Thyroid gland (tissue), 4 donors: ENCODE measurements around the gene SEC14L5. TPM values are rescaled to one million over a fixed set of nuclear protein-coding genes. Genes with fewer than 3 reads are reported as not detected.

ENCODE experiments used
- DNase-seq, 2 donors: peaks; one replicate each; pipeline ENCODE4 v3.0.0-alpha.2; 2019
- H3K27ac ChIP-seq, 3 donors: fragments of 200-600 bp; sonication (generic); 1 replicate in 2 of 3; 2 replicates in 1 of 3; pipeline ENCODE4 v1.5.1; 2016 to 2019; ENCODE audit warnings: mild to moderate bottlenecking in 1 of 3, moderate library complexity in 1 of 3
- H3K27me3 ChIP-seq: fragments of 200-600 bp; sonication (generic); one replicate; pipeline ENCODE4 v1.5.1; 2019
- H3K36me3 ChIP-seq, 2 donors: fragments of 200-600 bp; sonication (generic); one replicate each; pipeline ENCODE4 v1.5.1; 2016 to 2019
- H3K4me1 ChIP-seq, 2 donors: fragments of 200-600 bp; sonication (generic); one replicate each; pipeline ENCODE4 v1.5.1; 2017 to 2019
- H3K4me3 ChIP-seq, 3 donors: fragments of 200-600 bp; sonication (generic); replicated peaks in 1 of 3; 1 replicate in 2 of 3; 2 replicates in 1 of 3; pipeline ENCODE4 v1.5.1; 2016; ENCODE audit warnings: mild to moderate bottlenecking in 1 of 3
- H3K9me3 ChIP-seq: fragments of 200-600 bp; sonication (generic); one replicate; pipeline ENCODE4 v1.5.1; 2017
- POLR2A ChIP-seq, 2 donors: fragments of 450-650 bp; IDR thresholded peaks; one replicate each; pipeline ENCODE4 v1.6.1; 2017; ENCODE audit warnings: antibody characterized with exemption in 2 of 2, mild to moderate bottlenecking in 2 of 2, moderate library complexity in 1 of 2
- whole genome bisulfite sequencing, 2 donors: methylation state at CpG; one replicate each; pipeline ENCODE4 v1.1.5; 2017; 5-methylcytosine and 5-hydroxymethylcytosine counted together
- intact Hi-C: fragments of 100-400 bp; cut with DNase I; formaldehyde crosslinking; loops from one replicate; pipeline ENCODE4 v1.15.1; 2023
- total RNA-seq, 4 donors: library from RNA; depleted of rRNA; stranded (reverse); fragments of >200 nt; gene quantifications; one replicate each; pipeline ENCODE4 v1.2.3, GENCODE V29; 2016
- TF ChIP-seq, protein P1 (sequence below), 6 experiments: fragments of 200-600 bp in 3 of 6; fragments of 450-650 bp in 3 of 6; sonication (generic) in 3 of 6; IDR thresholded peaks; one replicate each; pipeline ENCODE4 v1.5.1; 2016 to 2019; ENCODE audit warnings: antibody characterized with exemption in 6 of 6, mild to moderate bottlenecking in 2 of 6, inconsistent platforms in 1 of 6, moderate library complexity in 1 of 6

Gene SEC14L5
- total RNA-seq, 4 donors from 2014 or later, result 0.11 to 0.33 (median 0.21) TPM

DNA sequence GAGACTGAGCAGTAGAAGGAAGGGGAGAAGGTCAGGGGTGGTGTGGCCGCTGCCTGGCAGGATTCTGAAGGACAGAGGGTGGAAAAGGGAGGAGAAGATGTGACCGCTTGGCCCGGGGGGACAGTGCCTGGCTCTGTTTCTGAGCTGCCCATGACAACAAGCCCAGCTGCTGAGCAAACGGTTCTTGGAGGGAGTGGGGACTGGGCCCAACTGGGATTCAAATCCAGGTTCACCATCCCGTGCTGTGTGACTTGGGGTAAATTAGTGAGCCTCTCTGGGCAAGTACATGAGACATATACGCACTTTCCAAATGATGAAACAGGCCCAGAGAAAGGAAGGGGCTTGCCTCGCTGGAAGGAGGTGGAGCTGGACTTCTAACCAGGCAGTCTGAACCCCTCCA lies 23.3 kb downstream of the SEC14L5 start:
- H3K4me3 ChIP-seq, result no peak overlapping the region
- no peak overlapping the region for H3K27ac ChIP-seq
- intact Hi-C loops, result no loop called here
- no peaks in the 10 kb centered on the region for H3K36me3 ChIP-seq
- 74 to 76% methylated on average over 7 of the region's 7 CpGs for WGBS, 2 donors
- no peaks in the 10 kb centered on the region for H3K4me1 ChIP-seq
- no peak for DNase-seq
- H3K9me3 ChIP-seq, result no peaks in the 10 kb centered on the region
- TF ChIP-seq, protein P1, sequence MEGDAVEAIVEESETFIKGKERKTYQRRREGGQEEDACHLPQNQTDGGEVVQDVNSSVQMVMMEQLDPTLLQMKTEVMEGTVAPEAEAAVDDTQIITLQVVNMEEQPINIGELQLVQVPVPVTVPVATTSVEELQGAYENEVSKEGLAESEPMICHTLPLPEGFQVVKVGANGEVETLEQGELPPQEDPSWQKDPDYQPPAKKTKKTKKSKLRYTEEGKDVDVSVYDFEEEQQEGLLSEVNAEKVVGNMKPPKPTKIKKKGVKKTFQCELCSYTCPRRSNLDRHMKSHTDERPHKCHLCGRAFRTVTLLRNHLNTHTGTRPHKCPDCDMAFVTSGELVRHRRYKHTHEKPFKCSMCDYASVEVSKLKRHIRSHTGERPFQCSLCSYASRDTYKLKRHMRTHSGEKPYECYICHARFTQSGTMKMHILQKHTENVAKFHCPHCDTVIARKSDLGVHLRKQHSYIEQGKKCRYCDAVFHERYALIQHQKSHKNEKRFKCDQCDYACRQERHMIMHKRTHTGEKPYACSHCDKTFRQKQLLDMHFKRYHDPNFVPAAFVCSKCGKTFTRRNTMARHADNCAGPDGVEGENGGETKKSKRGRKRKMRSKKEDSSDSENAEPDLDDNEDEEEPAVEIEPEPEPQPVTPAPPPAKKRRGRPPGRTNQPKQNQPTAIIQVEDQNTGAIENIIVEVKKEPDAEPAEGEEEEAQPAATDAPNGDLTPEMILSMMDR (IDR thresholded peaks at IDR 0.05), result no peak
- TF ChIP-seq POLR2A (IDR thresholded peaks at IDR 0.05), result no peak
- H3K27me3 ChIP-seq, result no peaks in the 10 kb centered on the region

DNA sequence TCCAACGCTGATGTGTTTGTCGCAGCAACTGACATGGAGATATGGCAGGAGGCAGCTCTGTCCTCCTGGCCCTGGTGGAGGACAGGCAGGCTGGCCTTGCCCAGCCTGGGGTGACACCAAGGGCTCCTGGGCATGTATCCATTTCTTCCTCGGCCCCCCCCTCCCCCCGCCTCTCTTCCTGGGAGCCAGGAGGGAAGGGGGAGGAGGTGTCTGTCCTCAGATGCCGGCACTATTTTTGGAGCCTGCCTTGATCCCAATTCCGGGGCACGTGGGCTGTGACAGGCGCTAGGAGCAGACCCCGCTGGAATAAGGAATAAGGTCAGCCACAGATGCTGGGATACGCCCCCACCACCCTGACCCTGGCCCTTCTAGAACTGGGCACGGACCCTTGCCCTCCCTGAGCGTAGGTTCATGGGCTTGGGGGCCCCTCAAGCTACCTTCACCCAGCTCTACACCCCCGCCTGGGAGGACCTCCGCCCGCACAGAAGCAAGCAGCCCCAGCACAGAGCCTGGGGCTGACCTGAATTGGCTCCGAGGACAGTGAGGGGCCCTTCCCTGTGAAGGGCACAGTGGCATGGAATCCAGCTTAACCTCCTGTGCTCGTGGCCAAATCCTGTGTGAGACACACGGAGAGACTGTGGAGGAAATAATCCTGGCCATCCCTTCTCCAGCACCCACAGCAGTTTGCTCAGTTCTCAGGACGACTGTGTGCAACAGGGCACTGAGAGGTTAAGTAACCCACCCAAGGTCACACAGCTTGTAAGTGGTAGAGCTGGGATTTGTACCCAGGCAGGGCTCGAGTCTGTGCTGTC lies 24.1 kb downstream of the SEC14L5 start:
- intact Hi-C loops, result no loop called here
- Histone ChIP-seq H3K9me3 (no peaks in the 10 kb centered on the region), H3K4me1 (no peaks in the 10 kb centered on the region), H3K27ac (no peak overlapping the region), H3K4me3 (no peak overlapping the region), H3K27me3 (no peaks in the 10 kb centered on the region), H3K36me3 (no peaks in the 10 kb centered on the region)
- TF ChIP-seq POLR2A (IDR thresholded peaks at IDR 0.05), result no peak
- TF ChIP-seq, protein P1 (IDR thresholded peaks at IDR 0.05), result no peak
- no peak for DNase-seq
- WGBS, 2 donors, result 51 to 62% methylated on average over 9 to 12 of the region's 20 CpGs

DNA sequence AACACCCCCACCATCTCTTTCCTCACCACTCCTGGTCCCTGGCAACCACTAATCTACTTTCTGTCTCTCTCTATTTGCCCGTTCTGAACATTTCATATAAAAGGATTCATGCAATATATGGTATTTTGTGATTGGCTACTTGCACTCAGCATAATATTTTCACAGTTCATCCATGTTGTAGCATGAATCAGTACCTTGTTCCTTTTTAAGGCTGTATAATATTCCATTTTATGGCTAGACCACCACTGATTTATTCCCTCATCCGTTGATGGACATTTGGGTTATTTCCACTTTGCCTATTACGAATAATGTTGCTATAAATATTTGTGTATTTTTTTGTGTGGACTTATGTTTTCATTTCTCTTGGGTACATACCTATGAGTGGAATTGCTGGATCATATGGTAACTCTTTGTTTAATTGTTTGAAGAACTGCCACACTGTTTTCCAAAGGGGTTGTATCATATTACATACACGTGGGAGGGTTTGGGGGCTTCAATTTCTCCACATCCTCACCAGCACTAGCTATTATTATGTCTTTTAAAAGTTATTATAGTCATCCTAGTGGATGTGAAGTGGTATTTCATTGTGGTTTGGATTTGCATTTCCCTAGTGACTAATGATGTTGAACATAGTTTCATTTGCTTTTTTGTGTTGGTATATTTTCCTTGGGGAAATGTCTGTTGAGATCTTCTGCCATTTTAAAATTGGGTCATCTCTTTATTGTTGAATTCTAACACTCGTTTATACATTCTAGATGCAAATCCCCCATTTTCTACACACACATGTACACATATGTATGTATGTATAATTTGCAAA lies 26.3 kb downstream of the SEC14L5 start:
- no peaks in the 10 kb centered on the region for H3K9me3 ChIP-seq
- H3K27me3 ChIP-seq, result peaks cover 10% of the 10 kb centered on the region
- TF ChIP-seq POLR2A (IDR thresholded peaks at IDR 0.05), result no peak
- TF ChIP-seq, protein P1 (IDR thresholded peaks at IDR 0.05), result no peak
- H3K4me3 ChIP-seq, result no peak overlapping the region
- H3K4me1 ChIP-seq, result no peaks in the 10 kb centered on the region
- no peaks in the 10 kb centered on the region for H3K36me3 ChIP-seq
- intact Hi-C loops, result no loop called here
- WGBS, 2 donors, result 75 to 76% methylated on average over 5 of the region's 5 CpGs
- no peak for DNase-seq
- H3K27ac ChIP-seq, result no peak overlapping the region

DNA sequence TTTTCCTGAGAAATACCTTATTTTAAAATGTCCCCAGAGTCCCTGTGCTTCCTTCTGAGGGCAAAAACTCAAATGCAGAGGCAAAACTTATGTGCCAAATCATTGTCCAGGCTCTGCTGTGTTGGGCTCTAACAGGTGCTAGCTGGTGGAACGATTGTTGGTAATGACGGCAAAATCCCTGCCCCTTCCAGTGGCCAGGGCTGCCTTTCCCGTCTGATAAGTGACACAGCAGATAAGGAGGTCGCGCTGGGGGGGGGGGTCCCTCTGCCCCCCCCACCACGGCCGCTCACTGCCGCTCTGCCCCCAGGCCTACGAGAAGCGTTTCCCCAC lies 29.1 kb downstream of the SEC14L5 start:
- no peak for DNase-seq
- H3K27me3 ChIP-seq, result peaks cover 10% of the 10 kb centered on the region
- no peaks in the 10 kb centered on the region for H3K9me3 ChIP-seq
- H3K27ac ChIP-seq, result no peak overlapping the region
- TF ChIP-seq, protein P1 (IDR thresholded peaks at IDR 0.05), result no peak
- no peak for TF ChIP-seq POLR2A (IDR thresholded peaks at IDR 0.05)
- H3K4me1 ChIP-seq, result no peaks in the 10 kb centered on the region
- intact Hi-C loops, result no loop called here
- no peak overlapping the region for H3K4me3 ChIP-seq
- WGBS, 2 donors, result 4 to 7% methylated on average over 7 to 10 of the region's 10 CpGs
- no peaks in the 10 kb centered on the region for H3K36me3 ChIP-seq
